DND-41 (cell line): ENCODE measurements around the gene C1orf198.

Experiments
- ATAC-seq: fragments of 200-7000 bp; cut with Tn5 transposase; 3 replicates; pipeline ENCODE4 v1.9.1; 2021; ENCODE audit warnings: low read depth; ENCODE audit not compliant: insufficient read depth
- DNase-seq: peaks from one replicate; pipeline ENCODE4 v3.0.0-alpha.2; 2020
- H2AFZ ChIP-seq: 2 replicates; pipeline ENCODE4 v1.6.0; 2012; ENCODE audit warnings: low read depth, low read length
- H3K27ac ChIP-seq: 2 replicates; pipeline ENCODE4 v1.5.1; 2012; ENCODE audit warnings: low read length, inconsistent platforms
- H3K27me3 ChIP-seq: fragments of 200-600 bp; sonication (generic); 2 replicates; pipeline ENCODE4 v1.6.0; 2012; ENCODE audit warnings: low read length, mild to moderate bottlenecking, inconsistent platforms; ENCODE audit not compliant: insufficient read depth, poor library complexity
- H3K36me3 ChIP-seq: 2 replicates; pipeline ENCODE4 v1.5.1; 2012; ENCODE audit warnings: low read length, inconsistent platforms; ENCODE audit not compliant: insufficient read depth
- H3K4me1 ChIP-seq: 2 replicates; pipeline ENCODE4 v1.5.1; 2012; ENCODE audit warnings: mild to moderate bottlenecking, low read length; ENCODE audit not compliant: insufficient read depth
- H3K4me2 ChIP-seq: 2 replicates; pipeline ENCODE4 v1.6.0; 2012; ENCODE audit warnings: mild to moderate bottlenecking, moderate library complexity, low read length, inconsistent platforms; ENCODE audit not compliant: insufficient read depth
- H3K4me3 ChIP-seq, 2 experiments: fragments of 200-600 bp in 1 of 2; shearing (Covaris generic) in 1 of 2; 2 replicates each; pipeline ENCODE4 v1.5.1; 2012 to 2016; ENCODE audit warnings: inconsistent platforms in 2 of 2, low read length in 2 of 2, mild to moderate bottlenecking in 2 of 2, low read depth in 1 of 2, moderate library complexity in 1 of 2
- H3K79me2 ChIP-seq: 2 replicates; pipeline ENCODE4 v1.6.0; 2012; ENCODE audit warnings: low read length, inconsistent platforms; ENCODE audit not compliant: insufficient read depth
- H3K9ac ChIP-seq: 2 replicates; pipeline ENCODE4 v1.6.0; 2012; ENCODE audit warnings: low read depth, mild to moderate bottlenecking, inconsistent platforms, low read length, moderate library complexity
- H3K9me3 ChIP-seq: 2 replicates; pipeline ENCODE4 v1.5.1; 2012; ENCODE audit warnings: low read length, moderate library complexity, mild to moderate bottlenecking, inconsistent platforms; ENCODE audit not compliant: insufficient read depth, severe bottlenecking
- H4K20me1 ChIP-seq: 2 replicates; pipeline ENCODE4 v1.6.0; 2012; ENCODE audit warnings: low read length; ENCODE audit not compliant: insufficient read depth
- EZH2 ChIP-seq: IDR thresholded peaks from 3 replicates; pipeline ENCODE4 v1.6.1; 2012; ENCODE audit warnings: borderline replicate concordance, low read depth, mild to moderate bottlenecking, moderate library complexity, low read length, inconsistent platforms; ENCODE audit not compliant: severe bottlenecking
- TF ChIP-seq, protein P1 (sequence below): IDR thresholded peaks from 2 replicates; pipeline ENCODE4 v1.5.1; 2012; ENCODE audit warnings: borderline replicate concordance, low read length, moderate library complexity, mild to moderate bottlenecking; ENCODE audit not compliant: poor library complexity, severe bottlenecking; ENCODE audit errors: extremely low read depth

Gene C1orf198

DNA sequence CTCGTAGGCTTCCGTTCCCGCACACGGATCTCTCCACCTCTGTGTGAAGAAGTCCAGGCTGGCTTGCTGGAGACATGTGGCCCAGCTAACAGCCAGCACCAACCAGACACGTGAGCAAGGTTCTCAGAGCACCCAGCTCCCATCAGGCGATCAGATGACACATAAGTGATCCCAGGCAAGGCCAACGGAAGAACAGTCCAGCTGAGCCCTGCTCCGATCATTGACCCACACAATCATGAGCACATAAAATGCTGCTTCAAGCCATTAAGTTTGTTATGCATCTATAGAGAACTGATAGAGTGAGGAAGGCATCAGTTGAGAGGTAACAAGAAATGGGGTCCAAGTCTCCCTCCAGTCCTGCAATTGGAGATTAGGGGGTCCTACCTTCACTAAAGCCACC is 15.4 kb downstream of the C1orf198 start:
- Histone ChIP-seq H3K4me1 (no peaks in the 10 kb centered on the region), H3K4me3 (no peak overlapping the region), H2AFZ (no peak overlapping the region), H4K20me1 (peaks cover 10% of the 10 kb centered on the region), H3K79me2 (no peaks in the 10 kb centered on the region), H3K9ac (no peak overlapping the region), H3K36me3 (peaks cover 11% of the 10 kb centered on the region), H3K4me2 (no peak overlapping the region), H3K27ac (no peak overlapping the region), H3K27me3 (no peaks in the 10 kb centered on the region), H3K9me3 (no peaks in the 10 kb centered on the region)
- TF ChIP-seq, protein P1, sequence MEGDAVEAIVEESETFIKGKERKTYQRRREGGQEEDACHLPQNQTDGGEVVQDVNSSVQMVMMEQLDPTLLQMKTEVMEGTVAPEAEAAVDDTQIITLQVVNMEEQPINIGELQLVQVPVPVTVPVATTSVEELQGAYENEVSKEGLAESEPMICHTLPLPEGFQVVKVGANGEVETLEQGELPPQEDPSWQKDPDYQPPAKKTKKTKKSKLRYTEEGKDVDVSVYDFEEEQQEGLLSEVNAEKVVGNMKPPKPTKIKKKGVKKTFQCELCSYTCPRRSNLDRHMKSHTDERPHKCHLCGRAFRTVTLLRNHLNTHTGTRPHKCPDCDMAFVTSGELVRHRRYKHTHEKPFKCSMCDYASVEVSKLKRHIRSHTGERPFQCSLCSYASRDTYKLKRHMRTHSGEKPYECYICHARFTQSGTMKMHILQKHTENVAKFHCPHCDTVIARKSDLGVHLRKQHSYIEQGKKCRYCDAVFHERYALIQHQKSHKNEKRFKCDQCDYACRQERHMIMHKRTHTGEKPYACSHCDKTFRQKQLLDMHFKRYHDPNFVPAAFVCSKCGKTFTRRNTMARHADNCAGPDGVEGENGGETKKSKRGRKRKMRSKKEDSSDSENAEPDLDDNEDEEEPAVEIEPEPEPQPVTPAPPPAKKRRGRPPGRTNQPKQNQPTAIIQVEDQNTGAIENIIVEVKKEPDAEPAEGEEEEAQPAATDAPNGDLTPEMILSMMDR = no peak
- no peak for TF ChIP-seq EZH2
- ATAC-seq (no peak), DNase-seq (no peak)

DNA sequence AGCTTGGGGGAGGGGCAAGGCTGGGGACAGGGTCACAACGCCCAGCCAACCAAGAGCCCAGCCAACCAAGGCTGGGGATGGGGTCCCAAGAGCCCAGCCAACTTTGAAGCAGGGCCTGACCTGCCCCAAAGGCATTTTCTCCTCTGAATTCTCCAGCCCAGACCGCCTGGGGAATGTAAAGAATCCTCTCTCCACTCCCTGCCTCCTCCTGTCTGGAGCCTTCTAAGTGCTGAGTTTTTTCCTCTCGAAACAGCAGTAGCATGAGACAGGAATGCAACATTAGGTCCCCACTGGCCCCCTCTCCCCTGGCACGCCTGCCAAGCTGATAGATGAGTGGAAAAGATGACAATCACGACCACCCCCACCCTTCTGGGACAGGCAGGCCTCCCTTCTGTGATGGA is 17.0 kb downstream of the C1orf198 start:
- no peak for ATAC-seq
- Histone ChIP-seq H3K9ac (no peak overlapping the region), H3K79me2 (no peaks in the 10 kb centered on the region), H3K27me3 (no peaks in the 10 kb centered on the region), H2AFZ (no peak overlapping the region), H3K4me3 (no peak overlapping the region), H3K4me2 (no peak overlapping the region), H4K20me1 (peaks cover 10% of the 10 kb centered on the region), H3K4me1 (no peaks in the 10 kb centered on the region), H3K27ac (no peak overlapping the region), H3K36me3 (peaks cover 11% of the 10 kb centered on the region), H3K9me3 (no peaks in the 10 kb centered on the region)
- TF ChIP-seq, protein P1 = no peak
- TF ChIP-seq EZH2 = no peak
- DNase-seq = no peak

DNA sequence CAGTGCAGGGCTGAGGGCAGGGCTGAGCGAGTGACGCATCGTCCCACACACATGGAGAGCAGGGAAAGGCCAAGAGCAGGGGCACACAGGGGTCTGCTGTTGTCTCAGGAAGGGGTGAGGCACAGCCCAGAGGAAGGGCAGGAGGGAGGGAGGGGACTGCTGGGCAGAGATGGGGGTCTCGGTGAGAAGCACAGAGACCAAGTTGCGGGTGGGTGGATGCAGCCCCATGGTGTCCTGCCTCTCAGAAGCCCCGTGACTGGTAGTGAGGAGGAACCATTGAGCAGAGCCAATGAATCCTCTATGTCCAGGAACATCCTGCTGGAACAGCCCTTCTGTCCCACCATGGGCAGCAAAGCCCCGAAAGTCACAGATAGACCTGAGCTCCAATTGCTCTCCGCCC is 17.8 kb downstream of the C1orf198 start:
- Histone ChIP-seq H3K27ac (no peak overlapping the region), H3K4me3 (no peak overlapping the region), H4K20me1 (peaks cover 10% of the 10 kb centered on the region), H3K9me3 (no peaks in the 10 kb centered on the region), H3K36me3 (peaks cover 11% of the 10 kb centered on the region), H3K9ac (no peak overlapping the region), H2AFZ (no peak overlapping the region), H3K4me1 (no peaks in the 10 kb centered on the region), H3K79me2 (no peaks in the 10 kb centered on the region), H3K27me3 (no peaks in the 10 kb centered on the region), H3K4me2 (no peak overlapping the region)
- no peak for ATAC-seq
- TF ChIP-seq EZH2 = no peak
- TF ChIP-seq, protein P1 = no peak
- DNase-seq = no peak
